ENCODE data around the gene BNIP1. TPM values are rescaled to one million over a fixed set of nuclear protein-coding genes. Genes with fewer than 3 reads are reported as not detected.
A peak's percentile ranks its signal among the peaks of the same experiment; 100 is the strongest.
"Not testable (repeated sequence)": the region's sequence is repeated elsewhere in the genome, so short reads cannot be mapped to it uniquely, and the experiment has no call there.

The BNIP1 gene
- polyA plus RNA-seq, 3 donors = 9.2 to 13.6 (median 9.8) TPM

DNA sequence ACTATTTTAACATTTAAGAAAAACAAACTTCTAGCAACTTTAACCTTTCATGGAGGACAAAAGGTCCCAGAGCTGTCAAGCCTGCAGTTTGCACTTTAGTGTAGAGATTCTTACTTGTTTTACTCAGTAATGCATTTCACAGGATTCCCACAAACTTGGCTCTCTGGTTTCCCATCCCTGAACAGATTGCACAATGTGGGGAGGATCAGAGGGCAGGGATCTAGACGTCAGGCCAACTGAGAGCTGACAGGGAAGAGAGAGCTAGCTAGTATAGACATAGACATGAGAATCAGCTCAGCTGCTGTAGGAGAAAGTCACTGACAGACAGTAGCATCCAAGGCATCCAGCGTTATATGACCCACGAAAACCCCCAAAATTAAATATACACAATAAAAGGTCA, 20.9 kb upstream of the BNIP1 start:
- TF ChIP-seq, protein P1, sequence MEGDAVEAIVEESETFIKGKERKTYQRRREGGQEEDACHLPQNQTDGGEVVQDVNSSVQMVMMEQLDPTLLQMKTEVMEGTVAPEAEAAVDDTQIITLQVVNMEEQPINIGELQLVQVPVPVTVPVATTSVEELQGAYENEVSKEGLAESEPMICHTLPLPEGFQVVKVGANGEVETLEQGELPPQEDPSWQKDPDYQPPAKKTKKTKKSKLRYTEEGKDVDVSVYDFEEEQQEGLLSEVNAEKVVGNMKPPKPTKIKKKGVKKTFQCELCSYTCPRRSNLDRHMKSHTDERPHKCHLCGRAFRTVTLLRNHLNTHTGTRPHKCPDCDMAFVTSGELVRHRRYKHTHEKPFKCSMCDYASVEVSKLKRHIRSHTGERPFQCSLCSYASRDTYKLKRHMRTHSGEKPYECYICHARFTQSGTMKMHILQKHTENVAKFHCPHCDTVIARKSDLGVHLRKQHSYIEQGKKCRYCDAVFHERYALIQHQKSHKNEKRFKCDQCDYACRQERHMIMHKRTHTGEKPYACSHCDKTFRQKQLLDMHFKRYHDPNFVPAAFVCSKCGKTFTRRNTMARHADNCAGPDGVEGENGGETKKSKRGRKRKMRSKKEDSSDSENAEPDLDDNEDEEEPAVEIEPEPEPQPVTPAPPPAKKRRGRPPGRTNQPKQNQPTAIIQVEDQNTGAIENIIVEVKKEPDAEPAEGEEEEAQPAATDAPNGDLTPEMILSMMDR (IDR thresholded peaks at IDR 0.05) = no peak
- peaks cover 63 to 78% of the 10 kb centered on the region in 2 donors for H3K36me3 Mint-ChIP-seq
- H3K36me3 ChIP-seq (replicated peaks in 1 of 2; ENCODE audit: control insufficient read depth in 1 of 2, insufficient read depth in 2 of 2, low read length in 2 of 2) = peaks cover 38 to 77% of the 10 kb centered on the region in 2 donors

DNA sequence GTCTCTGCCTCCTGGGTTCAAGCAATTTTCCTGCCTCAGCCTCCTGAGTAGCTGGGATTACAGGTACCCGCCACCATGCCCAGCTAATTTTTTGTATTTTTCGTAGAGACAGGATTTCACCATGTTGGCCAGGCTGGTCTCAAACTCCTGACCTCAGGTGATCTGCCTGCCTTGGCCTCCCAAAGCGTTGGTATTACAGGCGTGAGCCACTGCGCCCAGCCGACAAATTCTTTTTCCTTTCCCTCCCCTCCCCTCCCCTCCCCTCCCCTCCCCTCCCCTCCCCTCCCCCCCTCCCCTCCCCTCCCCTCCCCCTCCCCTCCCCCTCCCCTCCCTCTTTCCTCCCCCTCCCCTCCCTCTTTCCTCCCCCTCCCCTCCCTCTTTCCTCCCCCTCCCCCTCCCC, 12.2 kb upstream of the BNIP1 start:
- H4K20me1 ChIP-seq (ENCODE audit: insufficient read depth, low read length); H3K4me1 Mint-ChIP-seq; H3K27ac Mint-ChIP-seq; H3K79me2 ChIP-seq (ENCODE audit: insufficient read depth, low read length); H3K9me3 ChIP-seq (replicated peaks in 1 of 2; ENCODE audit: control insufficient read depth in 1 of 2, insufficient read depth in 1 of 2, low read length in 2 of 2); H3K27ac ChIP-seq (ENCODE audit: low read depth in 1 of 2, low read length in 2 of 2); H3K4me2 ChIP-seq (replicated peaks; ENCODE audit: extremely low read depth, low read length, poor library complexity, severe bottlenecking); intact Hi-C loops (cut with micrococcal nuclease); DNase-seq; H3K9ac ChIP-seq (ENCODE audit: insufficient read depth, low read length, poor library complexity, severe bottlenecking); H3K4me1 ChIP-seq (ENCODE audit: control insufficient read depth in 1 of 2, insufficient read depth in 2 of 2, low read length in 2 of 2); H3K9me3 Mint-ChIP-seq; H3K27me3 ChIP-seq (ENCODE audit: control insufficient read depth in 2 of 2, insufficient read depth in 2 of 2, low read length in 2 of 2); H3K27me3 Mint-ChIP-seq (ENCODE audit: low read depth in 3 of 3); H3K4me3 Mint-ChIP-seq; H2AFZ ChIP-seq (ENCODE audit: insufficient read depth, low read depth, low read length, poor library complexity, severe bottlenecking); H3K4me3 ChIP-seq (replicated peaks in 1 of 3; ENCODE audit: low read depth in 2 of 3, low read length in 3 of 3): not testable (repeated sequence)
- 100% methylated on average over 2 of the region's 6 CpGs for WGBS (ENCODE audit: insufficient coverage)
- H3K36me3 Mint-ChIP-seq = peaks cover 57 to 70% of the 10 kb centered on the region in 2 donors
- peaks cover 44 to 83% of the 10 kb centered on the region in 2 donors for H3K36me3 ChIP-seq (replicated peaks in 1 of 2; ENCODE audit: control insufficient read depth in 1 of 2, insufficient read depth in 2 of 2, low read length in 2 of 2)

More for the DNA sequence above, 20.9 kb upstream of the BNIP1 start:
- DNase-seq = no peak
- H3K4me3 Mint-ChIP-seq = no peak overlapping the region
- Histone ChIP-seq H3K27ac (ENCODE audit: low read depth in 1 of 2, low read length in 2 of 2) (no peak overlapping the region), H3K4me1 (ENCODE audit: control insufficient read depth in 1 of 2, insufficient read depth in 2 of 2, low read length in 2 of 2) (no peaks in the 10 kb centered on the region), H3K4me2 (replicated peaks; ENCODE audit: extremely low read depth, low read length, poor library complexity, severe bottlenecking) (no peak overlapping the region), H3K4me3 (replicated peaks in 1 of 3; ENCODE audit: low read depth in 2 of 3, low read length in 3 of 3) (no peak overlapping the region), H4K20me1 (ENCODE audit: insufficient read depth, low read length) (peaks cover 39% of the 10 kb centered on the region), H3K9me3 (replicated peaks in 1 of 2; ENCODE audit: control insufficient read depth in 1 of 2, insufficient read depth in 1 of 2, low read length in 2 of 2) (no peaks in the 10 kb centered on the region), H3K79me2 (ENCODE audit: insufficient read depth, low read length) (no peaks in the 10 kb centered on the region), H3K9ac (ENCODE audit: insufficient read depth, low read length, poor library complexity, severe bottlenecking) (no peak overlapping the region), H3K27me3 (ENCODE audit: control insufficient read depth in 2 of 2, insufficient read depth in 2 of 2, low read length in 2 of 2) (no peaks in the 10 kb centered on the region), H2AFZ (ENCODE audit: insufficient read depth, low read depth, low read length, poor library complexity, severe bottlenecking) (no peak overlapping the region)
- no CpG with 5 or more reads among the region's 3 CpGs for WGBS (ENCODE audit: insufficient coverage)
- no peaks in the 10 kb centered on the region for H3K27me3 Mint-ChIP-seq (ENCODE audit: low read depth in 3 of 3)
- H3K4me1 Mint-ChIP-seq = no peaks in the 10 kb centered on the region
- intact Hi-C loops (cut with micrococcal nuclease) = no loop called here
- peak overlapping the region in 2 of 7 donors; percentile 28 to 33 for H3K27ac Mint-ChIP-seq
- H3K9me3 Mint-ChIP-seq = peaks cover 0 to 12% (median 7%) of the 10 kb centered on the region in 7 donors

Data from CD14-positive monocyte (primary cell).